ENCODE data around the gene RNF166. TPM values are rescaled to one million over a fixed set of nuclear protein-coding genes. Genes with fewer than 3 reads are reported as not detected.

RNF166 gene
- total and polyA plus RNA-seq, 4 donors: 6.5 to 9.1 (median 7.6) TPM

DNA sequence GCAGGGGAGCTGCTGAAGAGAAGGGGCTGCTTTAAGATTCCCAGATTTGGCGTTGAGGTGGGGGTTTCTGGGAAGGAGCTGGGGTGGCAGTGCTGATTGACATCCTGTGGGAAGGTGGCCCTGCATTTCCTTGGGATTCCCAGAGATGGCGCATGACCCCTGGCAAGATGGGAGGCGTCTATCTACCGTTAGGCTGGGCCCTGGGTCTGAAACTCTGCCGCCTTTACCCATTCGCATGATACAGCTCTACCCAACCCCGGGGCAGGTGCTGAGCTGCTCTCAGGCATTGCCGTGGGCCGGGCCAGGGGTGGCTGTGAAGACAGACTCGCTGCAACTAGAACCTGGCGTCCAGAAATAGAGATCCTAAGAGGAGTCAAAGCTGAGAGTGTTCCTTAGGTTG is 33.4 kb downstream of the RNF166 start:
- Histone ChIP-seq H3K36me3 (ENCODE audit: control insufficient read depth in 4 of 4, insufficient read depth in 3 of 4, low read depth in 1 of 4, low read length in 3 of 4) (peaks cover 0 to 8% (median 1%) of the 10 kb centered on the region in 4 donors), H3K4me3 (ENCODE audit: low read depth in 1 of 3, low read length in 3 of 3) (no peak overlapping the region), H3K27ac (ENCODE audit: low read depth in 1 of 2, low read length in 2 of 2) (no peak overlapping the region), H3K4me1 (ENCODE audit: control insufficient read depth in 4 of 4, insufficient read depth in 4 of 4, low read length in 3 of 4) (no peaks in the 10 kb centered on the region), H3K9ac (ENCODE audit: low read depth in 1 of 2, low read length in 2 of 2) (no peak overlapping the region), H3K27me3 (ENCODE audit: control insufficient read depth in 4 of 4, insufficient read depth in 4 of 4, low read length in 3 of 4) (no peaks in the 10 kb centered on the region), H3K9me3 (ENCODE audit: control insufficient read depth in 4 of 4, low read length in 3 of 4) (no peaks in the 10 kb centered on the region)
- WGBS: 83% methylated on average over 11 of the region's 11 CpGs
- DNase-seq (ENCODE audit: low spot score): no peak
- TF ChIP-seq, protein P1, sequence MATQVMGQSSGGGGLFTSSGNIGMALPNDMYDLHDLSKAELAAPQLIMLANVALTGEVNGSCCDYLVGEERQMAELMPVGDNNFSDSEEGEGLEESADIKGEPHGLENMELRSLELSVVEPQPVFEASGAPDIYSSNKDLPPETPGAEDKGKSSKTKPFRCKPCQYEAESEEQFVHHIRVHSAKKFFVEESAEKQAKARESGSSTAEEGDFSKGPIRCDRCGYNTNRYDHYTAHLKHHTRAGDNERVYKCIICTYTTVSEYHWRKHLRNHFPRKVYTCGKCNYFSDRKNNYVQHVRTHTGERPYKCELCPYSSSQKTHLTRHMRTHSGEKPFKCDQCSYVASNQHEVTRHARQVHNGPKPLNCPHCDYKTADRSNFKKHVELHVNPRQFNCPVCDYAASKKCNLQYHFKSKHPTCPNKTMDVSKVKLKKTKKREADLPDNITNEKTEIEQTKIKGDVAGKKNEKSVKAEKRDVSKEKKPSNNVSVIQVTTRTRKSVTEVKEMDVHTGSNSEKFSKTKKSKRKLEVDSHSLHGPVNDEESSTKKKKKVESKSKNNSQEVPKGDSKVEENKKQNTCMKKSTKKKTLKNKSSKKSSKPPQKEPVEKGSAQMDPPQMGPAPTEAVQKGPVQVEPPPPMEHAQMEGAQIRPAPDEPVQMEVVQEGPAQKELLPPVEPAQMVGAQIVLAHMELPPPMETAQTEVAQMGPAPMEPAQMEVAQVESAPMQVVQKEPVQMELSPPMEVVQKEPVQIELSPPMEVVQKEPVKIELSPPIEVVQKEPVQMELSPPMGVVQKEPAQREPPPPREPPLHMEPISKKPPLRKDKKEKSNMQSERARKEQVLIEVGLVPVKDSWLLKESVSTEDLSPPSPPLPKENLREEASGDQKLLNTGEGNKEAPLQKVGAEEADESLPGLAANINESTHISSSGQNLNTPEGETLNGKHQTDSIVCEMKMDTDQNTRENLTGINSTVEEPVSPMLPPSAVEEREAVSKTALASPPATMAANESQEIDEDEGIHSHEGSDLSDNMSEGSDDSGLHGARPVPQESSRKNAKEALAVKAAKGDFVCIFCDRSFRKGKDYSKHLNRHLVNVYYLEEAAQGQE (IDR thresholded peaks at IDR 0.05): no peak
- TF ChIP-seq NR2F2 (IDR thresholded peaks at IDR 0.05) (no peak), GABPA (IDR thresholded peaks at IDR 0.05 in 1 of 2, conservative IDR thresholded peaks at IDR 0.05 in 1 of 2) (no peak), HNF4A (conservative IDR thresholded peaks at IDR 0.05) (no peak), RAD21 (IDR thresholded peaks at IDR 0.05) (no peak), FOXA2 (IDR thresholded peaks at IDR 0.05) (no peak), FOXA1 (IDR thresholded peaks at IDR 0.05) (no peak), YY1 (IDR thresholded peaks at IDR 0.05) (no peak), JUND (IDR thresholded peaks at IDR 0.05) (no peak), EGR1 (IDR thresholded peaks at IDR 0.05; ENCODE audit: low read depth in 2 of 2) (no peak), HNF4G (IDR thresholded peaks at IDR 0.05) (no peak), TAF1 (conservative IDR thresholded peaks at IDR 0.05) (no peak), SP1 (IDR thresholded peaks at IDR 0.05) (no peak)
- TF ChIP-seq, protein P2, sequence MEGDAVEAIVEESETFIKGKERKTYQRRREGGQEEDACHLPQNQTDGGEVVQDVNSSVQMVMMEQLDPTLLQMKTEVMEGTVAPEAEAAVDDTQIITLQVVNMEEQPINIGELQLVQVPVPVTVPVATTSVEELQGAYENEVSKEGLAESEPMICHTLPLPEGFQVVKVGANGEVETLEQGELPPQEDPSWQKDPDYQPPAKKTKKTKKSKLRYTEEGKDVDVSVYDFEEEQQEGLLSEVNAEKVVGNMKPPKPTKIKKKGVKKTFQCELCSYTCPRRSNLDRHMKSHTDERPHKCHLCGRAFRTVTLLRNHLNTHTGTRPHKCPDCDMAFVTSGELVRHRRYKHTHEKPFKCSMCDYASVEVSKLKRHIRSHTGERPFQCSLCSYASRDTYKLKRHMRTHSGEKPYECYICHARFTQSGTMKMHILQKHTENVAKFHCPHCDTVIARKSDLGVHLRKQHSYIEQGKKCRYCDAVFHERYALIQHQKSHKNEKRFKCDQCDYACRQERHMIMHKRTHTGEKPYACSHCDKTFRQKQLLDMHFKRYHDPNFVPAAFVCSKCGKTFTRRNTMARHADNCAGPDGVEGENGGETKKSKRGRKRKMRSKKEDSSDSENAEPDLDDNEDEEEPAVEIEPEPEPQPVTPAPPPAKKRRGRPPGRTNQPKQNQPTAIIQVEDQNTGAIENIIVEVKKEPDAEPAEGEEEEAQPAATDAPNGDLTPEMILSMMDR (IDR thresholded peaks at IDR 0.05; ENCODE audit: low read depth, low read length, missing input control): no peak
- TF ChIP-seq, protein P3, sequence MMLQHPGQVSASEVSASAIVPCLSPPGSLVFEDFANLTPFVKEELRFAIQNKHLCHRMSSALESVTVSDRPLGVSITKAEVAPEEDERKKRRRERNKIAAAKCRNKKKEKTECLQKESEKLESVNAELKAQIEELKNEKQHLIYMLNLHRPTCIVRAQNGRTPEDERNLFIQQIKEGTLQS (IDR thresholded peaks at IDR 0.05): no peak
- TF ChIP-seq, protein P4, sequence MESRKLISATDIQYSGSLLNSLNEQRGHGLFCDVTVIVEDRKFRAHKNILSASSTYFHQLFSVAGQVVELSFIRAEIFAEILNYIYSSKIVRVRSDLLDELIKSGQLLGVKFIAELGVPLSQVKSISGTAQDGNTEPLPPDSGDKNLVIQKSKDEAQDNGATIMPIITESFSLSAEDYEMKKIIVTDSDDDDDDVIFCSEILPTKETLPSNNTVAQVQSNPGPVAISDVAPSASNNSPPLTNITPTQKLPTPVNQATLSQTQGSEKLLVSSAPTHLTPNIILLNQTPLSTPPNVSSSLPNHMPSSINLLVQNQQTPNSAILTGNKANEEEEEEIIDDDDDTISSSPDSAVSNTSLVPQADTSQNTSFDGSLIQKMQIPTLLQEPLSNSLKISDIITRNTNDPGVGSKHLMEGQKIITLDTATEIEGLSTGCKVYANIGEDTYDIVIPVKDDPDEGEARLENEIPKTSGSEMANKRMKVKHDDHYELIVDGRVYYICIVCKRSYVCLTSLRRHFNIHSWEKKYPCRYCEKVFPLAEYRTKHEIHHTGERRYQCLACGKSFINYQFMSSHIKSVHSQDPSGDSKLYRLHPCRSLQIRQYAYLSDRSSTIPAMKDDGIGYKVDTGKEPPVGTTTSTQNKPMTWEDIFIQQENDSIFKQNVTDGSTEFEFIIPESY (IDR thresholded peaks at IDR 0.05): no peak
- TF ChIP-seq, protein P5, sequence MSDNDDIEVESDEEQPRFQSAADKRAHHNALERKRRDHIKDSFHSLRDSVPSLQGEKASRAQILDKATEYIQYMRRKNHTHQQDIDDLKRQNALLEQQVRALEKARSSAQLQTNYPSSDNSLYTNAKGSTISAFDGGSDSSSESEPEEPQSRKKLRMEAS (IDR thresholded peaks at IDR 0.05): no peak

DNA sequence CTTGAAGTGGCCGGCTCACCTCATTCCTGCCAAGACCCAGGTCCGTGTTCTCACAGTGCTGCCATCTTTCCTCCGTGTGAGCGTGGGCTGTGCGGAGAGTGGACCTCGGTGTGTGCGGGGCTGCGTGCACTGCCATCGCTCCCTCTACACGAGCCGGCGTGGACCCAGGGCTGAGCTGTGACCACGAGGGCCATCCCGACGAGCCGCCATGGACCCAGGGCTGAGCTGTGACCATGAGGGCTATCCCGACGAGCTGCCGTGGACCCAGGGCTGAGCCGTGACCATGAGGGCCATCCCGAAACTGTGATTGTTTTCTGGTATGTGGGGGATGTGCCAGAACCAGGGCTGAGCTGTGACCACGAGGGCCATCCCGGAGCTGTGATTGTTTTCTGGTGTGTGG is 34.4 kb downstream of the RNF166 start:
- Histone ChIP-seq H3K27me3 (ENCODE audit: control insufficient read depth in 4 of 4, insufficient read depth in 4 of 4, low read length in 3 of 4) (no peaks in the 10 kb centered on the region), H3K36me3 (ENCODE audit: control insufficient read depth in 4 of 4, insufficient read depth in 3 of 4, low read depth in 1 of 4, low read length in 3 of 4) (peaks cover 0 to 8% (median 1%) of the 10 kb centered on the region in 4 donors), H3K4me1 (ENCODE audit: control insufficient read depth in 4 of 4, insufficient read depth in 4 of 4, low read length in 3 of 4) (no peaks in the 10 kb centered on the region), H3K9me3 (ENCODE audit: control insufficient read depth in 4 of 4, low read length in 3 of 4) (no peaks in the 10 kb centered on the region), H3K4me3 (ENCODE audit: low read depth in 1 of 3, low read length in 3 of 3) (no peak overlapping the region), H3K27ac (ENCODE audit: low read depth in 1 of 2, low read length in 2 of 2) (no peak overlapping the region), H3K9ac (ENCODE audit: low read depth in 1 of 2, low read length in 2 of 2) (no peak overlapping the region)
- WGBS: 94% methylated on average over 23 of the region's 23 CpGs
- TF ChIP-seq FOXA1 (IDR thresholded peaks at IDR 0.05): no peak
- TF ChIP-seq, protein P1 (IDR thresholded peaks at IDR 0.05): no peak
- DNase-seq (ENCODE audit: low spot score): no peak
